ENCODE measurements around the gene MAP2K5.
"Not testable (repeated sequence)": the region's sequence is repeated elsewhere in the genome, so short reads cannot be mapped to it uniquely, and the experiment has no call there.

GRCh38 chr15:67635950-67636349, 93.4 kb downstream of the MAP2K5 start:
- not testable (repeated sequence) for TF ChIP-seq EP300, POLR2AphosphoS5, CTCF, POLR2A (IDR thresholded peaks at IDR 0.05)
